SK-N-SH (cell line): ENCODE results near the gene ZEB2. TPM values are rescaled to one million over a fixed set of nuclear protein-coding genes. Genes with fewer than 3 reads are reported as not detected.
A peak's percentile ranks its signal among the peaks of the same experiment; 100 is the strongest.

Experiments
- CTCF ChIA-PET: fragments of 300-600, 350-600 bp; formaldehyde crosslinking; extraction: SDS; loops from one replicate; lab custom pipeline; 2021; lab: Yijun Ruan, JAX
- POLR2A ChIA-PET: fragments of 350-600 bp; sonication (Branson Sonifier 250); formaldehyde crosslinking; extraction: SDS; loops from one replicate; lab custom pipeline; 2020; ENCODE audit warnings: antibody characterized with exemption, inconsistent platforms; lab: Yijun Ruan, JAX
- DNase-seq: peaks from one replicate; pipeline ENCODE4 v3.0.0; 2012
- H2AFZ ChIP-seq: fragments of 200-600 bp; sonication (generic); 2 replicates; pipeline ENCODE4 v1.8.1; 2016; ENCODE audit warnings: antibody characterized with exemption, mild to moderate bottlenecking, low read depth
- H3F3A ChIP-seq: fragments of 200-600 bp; sonication (generic); replicated peaks from 2 replicates; pipeline ENCODE3; 2016; ENCODE audit warnings: antibody characterized with exemption, mild to moderate bottlenecking; ENCODE audit not compliant: insufficient read depth
- H3K27ac ChIP-seq, 2 experiments: fragments of 200-500 bp in 1 of 2; fragments of 200-600 bp in 1 of 2; sonication (Bioruptor generic) in 1 of 2; sonication (generic), shearing (Covaris generic) in 1 of 2; 2 replicates each; pipeline versions ENCODE4 v1.5.1 to v1.6.1; 2014 to 2016; ENCODE audit warnings: low read depth in 2 of 2, inconsistent platforms in 1 of 2, low read length in 1 of 2, mild to moderate bottlenecking in 1 of 2, mixed read lengths in 1 of 2
- H3K27me3 ChIP-seq: fragments of 200-600 bp; sonication (generic), shearing (Covaris generic); 2 replicates; pipeline ENCODE4 v1.6.1; 2016; ENCODE audit warnings: mixed run types; ENCODE audit not compliant: insufficient read depth
- H3K36me3 ChIP-seq, 2 experiments: fragments of 200-500 bp in 1 of 2; fragments of 200-600 bp in 1 of 2; sonication (Bioruptor generic) in 1 of 2; sonication (generic) in 1 of 2; replicated peaks in 1 of 2; 2 replicates each; pipeline versions ENCODE3 to v1.5.1; 2014 to 2016; ENCODE audit warnings: low read length in 1 of 2, mild to moderate bottlenecking in 1 of 2; ENCODE audit not compliant: insufficient read depth in 2 of 2, control insufficient read depth in 1 of 2
- H3K4me1 ChIP-seq, 2 experiments: fragments of 200-500 bp in 1 of 2; fragments of 200-600 bp in 1 of 2; sonication (Bioruptor generic) in 1 of 2; sonication (generic), shearing (Covaris generic) in 1 of 2; 2 replicates each; pipeline versions ENCODE4 v1.5.1 to v1.6.1; 2014 to 2016; ENCODE audit warnings: low read depth in 1 of 2, low read length in 1 of 2, mixed run types in 1 of 2; ENCODE audit not compliant: insufficient read depth in 2 of 2, control insufficient read depth in 1 of 2
- H3K4me2 ChIP-seq: fragments of 200-600 bp; sonication (generic), shearing (Covaris generic); 2 replicates; pipeline ENCODE4 v1.6.1; 2017; ENCODE audit warnings: mixed run types
- H3K4me3 ChIP-seq, 2 experiments: fragments of 200-500 bp in 1 of 2; fragments of 200-600 bp in 1 of 2; sonication (Bioruptor generic) in 1 of 2; sonication (generic), shearing (Covaris generic) in 1 of 2; 2 replicates each; pipeline versions ENCODE4 v1.5.1 to v1.8.1; 2014 to 2016; ENCODE audit warnings: low read depth in 2 of 2, inconsistent platforms in 1 of 2, low read length in 1 of 2, mild to moderate bottlenecking in 1 of 2, mixed read lengths in 1 of 2, moderate library complexity in 1 of 2
- H3K79me2 ChIP-seq: fragments of 200-600 bp; sonication (generic); 2 replicates; pipeline ENCODE4 v1.8.1; 2017; ENCODE audit warnings: mild to moderate bottlenecking; ENCODE audit not compliant: insufficient read depth
- H3K9ac ChIP-seq: fragments of 200-600 bp; sonication (generic); 2 replicates; pipeline ENCODE4 v1.6.1; 2017; ENCODE audit warnings: mixed run types
- H3K9me2 ChIP-seq: fragments of 200-600 bp; sonication (generic); 2 replicates; pipeline ENCODE4 v1.6.1; 2017; ENCODE audit warnings: mixed run types
- H3K9me3 ChIP-seq: fragments of 200-600 bp; sonication (generic); 2 replicates; pipeline ENCODE4 v1.6.1; 2017; ENCODE audit warnings: mixed run types, mild to moderate bottlenecking, moderate library complexity
- H4K20me1 ChIP-seq: fragments of 200-600 bp; sonication (generic); 2 replicates; pipeline ENCODE4 v1.6.1; 2017; ENCODE audit warnings: mild to moderate bottlenecking, mixed run types; ENCODE audit not compliant: insufficient read depth
- EZH2phosphoT487 ChIP-seq: fragments of 200-600 bp; sonication (generic); IDR thresholded peaks from 2 replicates; pipeline ENCODE4 v1.6.1; 2017; ENCODE audit warnings: low read depth, mixed run types, mild to moderate bottlenecking, antibody characterized with exemption, moderate library complexity, borderline replicate concordance
- JUND ChIP-seq: IDR thresholded peaks from 2 replicates; pipeline ENCODE4 v1.4.0; 2012
- MAX ChIP-seq: IDR thresholded peaks from 2 replicates; pipeline ENCODE4 v1.4.0; 2012; ENCODE audit warnings: low read depth
- NRF1 ChIP-seq: IDR thresholded peaks from 2 replicates; pipeline ENCODE4 v1.6.1; 2012; ENCODE audit warnings: low read depth, mild to moderate bottlenecking, low read length
- PBX3 ChIP-seq: IDR thresholded peaks from 2 replicates; pipeline ENCODE4; 2012
- RCOR1 ChIP-seq: fragments of 150-350 bp; IDR thresholded peaks from 2 replicates; pipeline ENCODE4 v1.6.1; 2017; ENCODE audit warnings: antibody characterized with exemption, low read length
- SMC3 ChIP-seq: IDR thresholded peaks from 2 replicates; pipeline ENCODE4 v1.6.1; 2012; ENCODE audit warnings: low read depth, low read length, improper control_type of control experiment
- TEAD4 ChIP-seq: IDR thresholded peaks from 2 replicates; pipeline ENCODE4 v1.4.0; 2012; ENCODE audit warnings: mild to moderate bottlenecking, borderline replicate concordance; ENCODE audit not compliant: insufficient read depth
- YY1 ChIP-seq: IDR thresholded peaks from 2 replicates; pipeline ENCODE4 v1.4.0; 2012; ENCODE audit warnings: low read depth, mild to moderate bottlenecking
- WGBS: methylation state at CpG from one replicate; pipeline ENCODE4 v1.1.6; 2017; ENCODE audit warnings: low lambda C conversion rate; 5-methylcytosine and 5-hydroxymethylcytosine counted together
- polyA plus RNA-seq, 3 experiments: library from polyadenylated mRNA; depleted of rRNA; stranded (reverse); fragments of >200 nt; gene quantifications; 2 replicates each; pipeline ENCODE4 v1.2.3, GENCODE V29; 2012
- TF ChIP-seq, protein P1 (sequence below): fragments of 150-350 bp; IDR thresholded peaks from 2 replicates; pipeline ENCODE4 v1.6.1; 2016; ENCODE audit warnings: mild to moderate bottlenecking, low read depth, low read length
- TF ChIP-seq, protein P2 (sequence below): IDR thresholded peaks from 2 replicates; pipeline ENCODE4 v1.6.1; 2012; ENCODE audit warnings: mild to moderate bottlenecking, low read depth, low read length, moderate library complexity

Gene ZEB2
- polyA plus RNA-seq, 1 of the 3 experiments (the other 2 are of a cell fraction) = 16.3 TPM

GRCh38 chr2:144507441-144508171, 12.3 kb downstream of the ZEB2 start:
- peaks cover 72% of the 10 kb centered on the region for H4K20me1 ChIP-seq
- H3K4me3 ChIP-seq = no peak overlapping the region
- CTCF ChIA-PET = no interaction called here
- TF ChIP-seq SMC3 (no peak), NRF1 (no peak), PBX3 (no peak), MAX (no peak), JUND (no peak), EZH2phosphoT487 (no peak), RCOR1 (no peak), YY1 (no peak), TEAD4 (no peak)
- TF ChIP-seq, protein P1, sequence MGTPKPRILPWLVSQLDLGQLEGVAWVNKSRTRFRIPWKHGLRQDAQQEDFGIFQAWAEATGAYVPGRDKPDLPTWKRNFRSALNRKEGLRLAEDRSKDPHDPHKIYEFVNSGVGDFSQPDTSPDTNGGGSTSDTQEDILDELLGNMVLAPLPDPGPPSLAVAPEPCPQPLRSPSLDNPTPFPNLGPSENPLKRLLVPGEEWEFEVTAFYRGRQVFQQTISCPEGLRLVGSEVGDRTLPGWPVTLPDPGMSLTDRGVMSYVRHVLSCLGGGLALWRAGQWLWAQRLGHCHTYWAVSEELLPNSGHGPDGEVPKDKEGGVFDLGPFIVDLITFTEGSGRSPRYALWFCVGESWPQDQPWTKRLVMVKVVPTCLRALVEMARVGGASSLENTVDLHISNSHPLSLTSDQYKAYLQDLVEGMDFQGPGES = no peak
- TF ChIP-seq, protein P2, sequence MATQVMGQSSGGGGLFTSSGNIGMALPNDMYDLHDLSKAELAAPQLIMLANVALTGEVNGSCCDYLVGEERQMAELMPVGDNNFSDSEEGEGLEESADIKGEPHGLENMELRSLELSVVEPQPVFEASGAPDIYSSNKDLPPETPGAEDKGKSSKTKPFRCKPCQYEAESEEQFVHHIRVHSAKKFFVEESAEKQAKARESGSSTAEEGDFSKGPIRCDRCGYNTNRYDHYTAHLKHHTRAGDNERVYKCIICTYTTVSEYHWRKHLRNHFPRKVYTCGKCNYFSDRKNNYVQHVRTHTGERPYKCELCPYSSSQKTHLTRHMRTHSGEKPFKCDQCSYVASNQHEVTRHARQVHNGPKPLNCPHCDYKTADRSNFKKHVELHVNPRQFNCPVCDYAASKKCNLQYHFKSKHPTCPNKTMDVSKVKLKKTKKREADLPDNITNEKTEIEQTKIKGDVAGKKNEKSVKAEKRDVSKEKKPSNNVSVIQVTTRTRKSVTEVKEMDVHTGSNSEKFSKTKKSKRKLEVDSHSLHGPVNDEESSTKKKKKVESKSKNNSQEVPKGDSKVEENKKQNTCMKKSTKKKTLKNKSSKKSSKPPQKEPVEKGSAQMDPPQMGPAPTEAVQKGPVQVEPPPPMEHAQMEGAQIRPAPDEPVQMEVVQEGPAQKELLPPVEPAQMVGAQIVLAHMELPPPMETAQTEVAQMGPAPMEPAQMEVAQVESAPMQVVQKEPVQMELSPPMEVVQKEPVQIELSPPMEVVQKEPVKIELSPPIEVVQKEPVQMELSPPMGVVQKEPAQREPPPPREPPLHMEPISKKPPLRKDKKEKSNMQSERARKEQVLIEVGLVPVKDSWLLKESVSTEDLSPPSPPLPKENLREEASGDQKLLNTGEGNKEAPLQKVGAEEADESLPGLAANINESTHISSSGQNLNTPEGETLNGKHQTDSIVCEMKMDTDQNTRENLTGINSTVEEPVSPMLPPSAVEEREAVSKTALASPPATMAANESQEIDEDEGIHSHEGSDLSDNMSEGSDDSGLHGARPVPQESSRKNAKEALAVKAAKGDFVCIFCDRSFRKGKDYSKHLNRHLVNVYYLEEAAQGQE = no peak
- TF ChIP-seq, all 33 proteins: peak for 0
- H3F3A ChIP-seq = no peaks in the 10 kb centered on the region
- 0 out of 2 replicates have a peak overlapping the region, but pooled peaks have one; percentile 45 for H3K4me2 ChIP-seq
- 52% methylated on average over 5 of the region's 5 CpGs for WGBS
- no peak overlapping the region for H3K9ac ChIP-seq
- no peaks in the 10 kb centered on the region for H3K9me3 ChIP-seq
- H3K27ac ChIP-seq = peak overlapping the region in 1 of 2 experiments; percentile 28; a peak in 2 of 4 replicates
- POLR2A ChIA-PET = no interaction called here
- no peak overlapping the region for H2AFZ ChIP-seq
- H3K36me3 ChIP-seq = peaks cover 4 to 23% of the 10 kb centered on the region in 2 experiments
- H3K79me2 ChIP-seq = peaks cover 100% of the 10 kb centered on the region
- peaks cover 45 to 54% of the 10 kb centered on the region in 2 experiments for H3K4me1 ChIP-seq
- H3K27me3 ChIP-seq = no peaks in the 10 kb centered on the region
- no peaks in the 10 kb centered on the region for H3K9me2 ChIP-seq
- no peak for DNase-seq
